ENCODE results near the gene MITF. TPM values are rescaled to one million over a fixed set of nuclear protein-coding genes. Genes with fewer than 3 reads are reported as not detected.

The MITF gene
- total RNA-seq, 2 experiments from 2014 or later, result not detected

GRCh38 chr3:69892706-69893105 lies 153.4 kb downstream of the MITF start:
- no peak for TF ChIP-seq EZH2phosphoT487 (IDR thresholded peaks at IDR 0.05; ENCODE audit: borderline replicate concordance, low read depth, low read length)
- no peak for TF ChIP-seq CTCF (conservative IDR thresholded peaks at IDR 0.05; ENCODE audit: low read length)
- CTCF ChIA-PET (ENCODE audit: unreplicated experiment), result no interaction called here
- DNase-seq (ENCODE audit: low spot score), result no peak
- Histone ChIP-seq H3K4me3 (ENCODE audit: low read depth, low read length, poor library complexity, severe bottlenecking) (no peak overlapping the region), H3K9me3 (ENCODE audit: low read length) (no peaks in the 10 kb centered on the region), H3K9me2 (ENCODE audit: insufficient read depth, low read length) (no peaks in the 10 kb centered on the region), H3K36me3 (ENCODE audit: insufficient read depth, low read length) (no peaks in the 10 kb centered on the region), H3K79me2 (ENCODE audit: insufficient read depth, low read depth, low read length) (no peaks in the 10 kb centered on the region), H4K20me1 (ENCODE audit: insufficient read depth, low read length) (no peaks in the 10 kb centered on the region), H3K27ac (ENCODE audit: low read depth, low read length, poor library complexity, severe bottlenecking) (no peak overlapping the region), H2AFZ (ENCODE audit: low read length) (no peak overlapping the region), H3K4me1 (ENCODE audit: insufficient read depth, low read length, poor library complexity, severe bottlenecking) (no peaks in the 10 kb centered on the region), H3K4me2 (ENCODE audit: low read length) (no peak overlapping the region)
- BruUV-seq (replicated peaks), result no TSS peak
- POLR2A ChIA-PET, result interaction anchor here (0.8 kb wide), 1 partner anchor 54 kb away, joined by 4 read pairs; no protein-coding TSS in a partner anchor
- intact Hi-C loops (cut with micrococcal nuclease; ENCODE audit: unreplicated experiment), result no loop called here

- Histone ChIP-seq H2AFZ (ENCODE audit: low read length) (no peak overlapping the region), H3K4me2 (ENCODE audit: low read length) (no peak overlapping the region), H3K4me1 (ENCODE audit: insufficient read depth, low read length, poor library complexity, severe bottlenecking) (no peaks in the 10 kb centered on the region), H4K20me1 (ENCODE audit: insufficient read depth, low read length) (no peaks in the 10 kb centered on the region), H3K9me2 (ENCODE audit: insufficient read depth, low read length) (no peaks in the 10 kb centered on the region), H3K27ac (ENCODE audit: low read depth, low read length, poor library complexity, severe bottlenecking) (no peak overlapping the region), H3K36me3 (ENCODE audit: insufficient read depth, low read length) (no peaks in the 10 kb centered on the region), H3K79me2 (ENCODE audit: insufficient read depth, low read depth, low read length) (no peaks in the 10 kb centered on the region), H3K9me3 (ENCODE audit: low read length) (no peaks in the 10 kb centered on the region), H3K4me3 (ENCODE audit: low read depth, low read length, poor library complexity, severe bottlenecking) (no peak overlapping the region)
- ChIA-PET CTCF (ENCODE audit: unreplicated experiment) (no interaction called here), POLR2A (no interaction called here)
- BruUV-seq (replicated peaks), result no TSS peak
- TF ChIP-seq CTCF (conservative IDR thresholded peaks at IDR 0.05; ENCODE audit: low read length) (no peak), EZH2phosphoT487 (IDR thresholded peaks at IDR 0.05; ENCODE audit: borderline replicate concordance, low read depth, low read length) (no peak)
- no peak for DNase-seq (ENCODE audit: low spot score)
- intact Hi-C loops (cut with micrococcal nuclease; ENCODE audit: unreplicated experiment), result no loop called here
Observed at GRCh38 chr3:69893274-69893673, 154.0 kb downstream of the MITF start.

GRCh38 chr3:69896095-69896494 lies 156.8 kb downstream of the MITF start:
- Histone ChIP-seq H3K27ac (ENCODE audit: low read depth, low read length, poor library complexity, severe bottlenecking) (no peak overlapping the region), H3K4me2 (ENCODE audit: low read length) (no peak overlapping the region), H3K36me3 (ENCODE audit: insufficient read depth, low read length) (no peaks in the 10 kb centered on the region), H2AFZ (ENCODE audit: low read length) (no peak overlapping the region), H3K4me1 (ENCODE audit: insufficient read depth, low read length, poor library complexity, severe bottlenecking) (no peaks in the 10 kb centered on the region), H3K4me3 (ENCODE audit: low read depth, low read length, poor library complexity, severe bottlenecking) (no peak overlapping the region), H3K9me3 (ENCODE audit: low read length) (no peaks in the 10 kb centered on the region), H3K79me2 (ENCODE audit: insufficient read depth, low read depth, low read length) (no peaks in the 10 kb centered on the region), H4K20me1 (ENCODE audit: insufficient read depth, low read length) (no peaks in the 10 kb centered on the region), H3K9me2 (ENCODE audit: insufficient read depth, low read length) (no peaks in the 10 kb centered on the region)
- no peak for DNase-seq (ENCODE audit: low spot score)
- CTCF ChIA-PET (ENCODE audit: unreplicated experiment), result no interaction called here
- intact Hi-C loops (cut with micrococcal nuclease; ENCODE audit: unreplicated experiment), result no loop called here
- no peak for TF ChIP-seq CTCF (conservative IDR thresholded peaks at IDR 0.05; ENCODE audit: low read length)
- no peak for TF ChIP-seq EZH2phosphoT487 (IDR thresholded peaks at IDR 0.05; ENCODE audit: borderline replicate concordance, low read depth, low read length)
- no TSS peak for BruUV-seq (replicated peaks)
- POLR2A ChIA-PET, result no interaction called here
